ENCODE data around the gene TMEM45B.
"Not testable (repeated sequence)": the region's sequence is repeated elsewhere in the genome, so short reads cannot be mapped to it uniquely, and the experiment has no call there.

TMEM45B gene

GRCh38 chr11:129804012-129804411, 11.6 kb upstream of the TMEM45B start:
- no peak for TF ChIP-seq CTCF (IDR thresholded peaks at IDR 0.05; ENCODE audit: insufficient read depth, low read depth, low read length, missing control alignments)
- peak; percentile 41 for DNase-seq (ENCODE audit: low read depth)
- H3K4me3 ChIP-seq (ENCODE audit: low read length), result no peak overlapping the region

- DNase-seq (ENCODE audit: low read depth); H3K4me3 ChIP-seq (ENCODE audit: low read length): not testable (repeated sequence)
Observed at GRCh38 chr11:129808241-129808640, 7.4 kb upstream of the TMEM45B start.

GRCh38 chr11:129813231-129813791, 2.3 kb upstream of the TMEM45B start:
- no peak for DNase-seq (ENCODE audit: low read depth)
- no peak overlapping the region for H3K4me3 ChIP-seq (ENCODE audit: low read length)
- TF ChIP-seq CTCF (IDR thresholded peaks at IDR 0.05; ENCODE audit: insufficient read depth, low read depth, low read length, missing control alignments), result no peak

- H3K4me3 ChIP-seq (ENCODE audit: low read length), result no peak overlapping the region
- DNase-seq (ENCODE audit: low read depth), result no peak
- TF ChIP-seq CTCF (IDR thresholded peaks at IDR 0.05; ENCODE audit: insufficient read depth, low read depth, low read length, missing control alignments), result no peak
Observed at GRCh38 chr11:129814244-129815014, 1.2 kb upstream of the TMEM45B start.

- no peak for TF ChIP-seq CTCF (IDR thresholded peaks at IDR 0.05; ENCODE audit: insufficient read depth, low read depth, low read length, missing control alignments)
- DNase-seq (ENCODE audit: low read depth), result peak; percentile 39
- H3K4me3 ChIP-seq (ENCODE audit: low read length), result peak overlapping the region; percentile 30
Observed at GRCh38 chr11:129817534-129818051, 1.9 kb downstream of the TMEM45B start.

GRCh38 chr11:129818236-129818635, 2.6 kb downstream of the TMEM45B start:
- H3K4me3 ChIP-seq (ENCODE audit: low read length), result peak overlapping the region; percentile 12
- not testable (repeated sequence) for DNase-seq (ENCODE audit: low read depth)

GRCh38 chr11:129819237-129819636, 3.6 kb downstream of the TMEM45B start:
- peak; percentile 74 for DNase-seq (ENCODE audit: low read depth)
- no peak for TF ChIP-seq CTCF (IDR thresholded peaks at IDR 0.05; ENCODE audit: insufficient read depth, low read depth, low read length, missing control alignments)

GRCh38 chr11:129820228-129820627, 4.6 kb downstream of the TMEM45B start:
- DNase-seq (ENCODE audit: low read depth), result not testable (repeated sequence)

More at GRCh38 chr11:129819237-129819636, 3.6 kb downstream of the TMEM45B start:
- no peak overlapping the region for H3K4me3 ChIP-seq (ENCODE audit: low read length)

GRCh38 chr11:129823281-129823680, 7.6 kb downstream of the TMEM45B start:
- H3K4me3 ChIP-seq (ENCODE audit: low read length), result not testable (repeated sequence)
- DNase-seq (ENCODE audit: low read depth), result peak; percentile 70

More at GRCh38 chr11:129820228-129820627, 4.6 kb downstream of the TMEM45B start:
- H3K4me3 ChIP-seq (ENCODE audit: low read length), result not testable (repeated sequence)

GRCh38 chr11:129823799-129824198, 8.2 kb downstream of the TMEM45B start:
- H3K4me3 ChIP-seq (ENCODE audit: low read length); DNase-seq (ENCODE audit: low read depth): not testable (repeated sequence)

Data from epithelial cell of esophagus (primary cell).